Retina (tissue), 1 donor: ENCODE measurements around the gene APOBEC3C.
A peak's percentile ranks its signal among the peaks of the same experiment; 100 is the strongest.
"Not testable (repeated sequence)": the region's sequence is repeated elsewhere in the genome, so short reads cannot be mapped to it uniquely, and the experiment has no call there.

Experiments used
- DNase-seq: peaks from one replicate; pipeline ENCODE4 v3.0.0-alpha.2; 2016

Gene APOBEC3C

DNA sequence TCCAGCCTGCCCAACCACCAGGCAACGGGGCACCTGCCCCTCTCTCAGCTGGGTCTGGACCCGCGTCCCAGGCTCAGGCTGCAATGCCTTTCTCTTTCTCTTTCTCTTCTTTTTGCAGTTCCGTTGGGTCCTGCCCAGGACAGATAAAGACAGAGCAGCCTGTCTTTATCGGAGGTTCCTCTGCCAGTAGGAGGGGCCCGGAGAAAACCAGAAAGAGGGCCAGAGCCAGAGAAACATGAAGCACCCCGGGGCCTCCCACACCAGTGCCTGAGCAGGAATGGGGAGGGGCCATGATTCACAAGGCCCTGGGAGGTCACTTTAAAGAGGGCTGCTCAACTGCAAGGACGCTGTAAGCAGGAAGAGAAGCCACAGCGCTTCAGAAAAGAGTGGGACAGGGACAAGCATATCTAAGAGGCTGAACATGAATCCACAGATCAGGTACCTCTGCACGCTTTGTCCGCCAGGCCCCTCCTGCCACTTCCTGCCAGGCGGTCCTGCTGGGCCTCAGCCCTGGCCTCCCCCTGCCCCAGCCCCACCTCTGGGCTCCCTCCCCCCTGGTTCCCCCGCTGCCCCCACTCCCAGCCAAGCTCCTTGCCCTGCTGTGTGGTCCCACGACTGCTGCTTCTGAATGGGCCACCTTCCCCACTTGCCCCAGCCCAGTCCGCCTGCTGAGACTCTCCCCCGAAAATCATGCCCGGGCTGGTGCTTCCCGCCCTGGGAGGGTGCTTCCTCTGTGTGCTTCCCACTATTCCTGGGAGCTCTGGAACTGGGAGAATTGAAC, at the start of gene APOBEC3C:
APOBEC3C (plus strand) TSS at position 316 of the 781 bp plus-strand sequence; CDS start at position 422, 106 bp downstream.
- peak; percentile 72 for DNase-seq

DNA sequence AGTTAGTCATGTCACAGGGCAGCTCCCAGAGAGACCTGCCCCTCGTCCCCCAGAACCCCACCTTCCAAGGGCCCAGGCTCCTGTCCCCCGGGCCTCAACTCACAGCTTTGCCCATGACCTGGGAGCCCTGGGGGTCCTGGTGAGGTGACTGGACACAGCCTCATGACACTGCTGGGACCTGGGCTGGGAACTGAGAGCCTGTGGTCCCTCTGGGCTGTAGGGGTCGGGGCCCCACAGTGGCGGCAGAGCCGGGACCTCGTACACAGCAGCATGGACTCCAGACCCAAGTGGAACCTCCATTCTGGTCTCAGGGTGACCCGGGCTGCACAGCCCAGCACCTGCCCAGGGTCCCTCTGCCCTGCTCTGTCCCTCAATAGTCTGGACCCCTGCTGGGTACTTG, 49.8 kb upstream of the APOBEC3C start:
- no peak for DNase-seq

DNA sequence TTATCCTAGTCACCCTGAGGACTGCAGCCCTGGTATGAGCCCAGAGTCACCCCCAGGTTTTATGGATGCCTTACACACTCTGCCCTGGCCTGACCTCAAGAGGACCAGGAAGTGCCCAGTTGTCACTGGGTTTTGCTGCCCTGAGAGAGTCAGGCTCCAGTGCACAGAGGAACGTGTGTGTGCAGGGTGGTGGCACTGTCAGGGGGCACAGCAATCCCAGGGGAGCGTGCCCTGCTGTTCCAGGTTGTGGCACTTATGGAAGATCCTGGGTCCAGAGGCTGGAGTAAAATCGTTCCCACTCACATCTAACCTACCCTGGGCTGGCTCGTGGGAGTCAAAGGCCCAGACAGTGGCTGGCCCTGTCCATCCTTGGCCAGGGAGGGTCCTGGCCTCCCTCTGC, 49.1 kb upstream of the APOBEC3C start:
- DNase-seq, result no peak

DNA sequence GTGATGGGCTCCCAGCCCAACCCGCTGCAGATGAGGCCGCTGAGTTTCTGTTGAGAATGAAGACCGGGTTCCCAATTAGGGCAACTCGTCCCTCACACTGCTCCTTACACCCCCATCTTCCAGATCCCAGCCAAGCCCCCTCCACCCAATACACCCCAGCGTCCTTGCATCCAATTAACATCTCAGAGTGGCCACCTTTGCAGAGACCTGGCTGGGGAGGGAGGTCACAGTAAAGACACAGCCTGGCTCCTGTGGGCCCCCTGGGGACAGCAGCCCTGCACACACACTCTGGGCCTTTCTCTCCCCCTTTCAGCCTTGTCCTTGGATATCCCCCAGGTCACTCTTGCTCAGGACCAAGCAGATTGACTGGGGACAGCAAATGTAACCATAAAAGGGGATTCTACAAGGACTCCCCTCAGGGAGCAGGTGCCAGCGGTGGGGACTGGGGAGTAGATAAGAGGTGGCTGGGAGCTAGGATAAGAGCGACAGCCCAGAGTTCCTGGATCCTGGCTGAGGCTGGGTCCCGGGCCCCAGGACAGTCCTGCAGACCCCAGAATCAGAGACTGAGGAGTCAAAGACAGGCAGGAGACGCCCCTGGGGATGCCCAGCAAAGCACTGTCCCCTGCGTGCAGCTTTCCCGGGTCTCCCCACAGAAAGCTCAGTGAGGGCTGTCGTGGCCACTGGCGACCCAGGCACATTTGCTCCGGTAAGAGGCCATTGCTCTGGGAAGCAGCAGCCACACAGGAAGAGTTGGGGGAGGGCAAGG, 48.3 kb upstream of the APOBEC3C start:
- DNase-seq, result no peak

DNA sequence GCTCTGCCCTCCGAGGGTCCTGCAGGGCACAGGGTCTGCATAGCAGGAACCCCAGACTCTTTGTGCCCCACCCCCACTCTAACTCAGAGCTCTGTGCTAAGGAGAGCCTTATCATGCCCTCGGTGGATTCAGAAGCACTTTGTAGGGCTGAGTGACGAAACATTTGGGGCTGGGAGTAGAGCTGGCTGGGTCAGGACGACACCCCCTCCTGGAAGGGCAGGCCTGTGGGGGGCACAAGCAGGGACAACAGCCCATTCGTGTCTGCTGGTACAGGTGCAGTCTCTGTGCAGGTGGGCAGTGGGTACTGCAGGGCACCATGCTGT, 47.7 kb upstream of the APOBEC3C start:
- no peak for DNase-seq

DNA sequence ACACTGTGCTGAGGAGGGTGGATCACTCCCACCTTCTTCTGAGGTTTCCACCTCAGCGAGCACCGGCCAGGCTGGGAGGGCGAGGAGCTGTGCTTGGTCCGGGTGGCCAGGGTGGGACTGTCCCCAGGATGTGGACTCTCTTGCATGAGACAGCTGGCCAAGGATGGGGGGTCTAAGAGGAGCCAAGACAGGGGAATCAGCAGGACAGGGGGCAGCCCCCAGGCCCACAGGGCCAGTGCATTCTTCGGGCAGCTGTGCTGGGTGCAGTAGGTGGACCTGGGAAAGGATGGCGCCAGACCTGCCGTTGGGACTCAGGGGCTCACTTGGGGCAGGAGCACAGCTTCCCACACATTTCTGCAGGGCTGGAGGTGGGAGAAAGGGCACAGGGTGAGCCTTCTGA, 47.1 kb upstream of the APOBEC3C start:
- DNase-seq, result no peak

DNA sequence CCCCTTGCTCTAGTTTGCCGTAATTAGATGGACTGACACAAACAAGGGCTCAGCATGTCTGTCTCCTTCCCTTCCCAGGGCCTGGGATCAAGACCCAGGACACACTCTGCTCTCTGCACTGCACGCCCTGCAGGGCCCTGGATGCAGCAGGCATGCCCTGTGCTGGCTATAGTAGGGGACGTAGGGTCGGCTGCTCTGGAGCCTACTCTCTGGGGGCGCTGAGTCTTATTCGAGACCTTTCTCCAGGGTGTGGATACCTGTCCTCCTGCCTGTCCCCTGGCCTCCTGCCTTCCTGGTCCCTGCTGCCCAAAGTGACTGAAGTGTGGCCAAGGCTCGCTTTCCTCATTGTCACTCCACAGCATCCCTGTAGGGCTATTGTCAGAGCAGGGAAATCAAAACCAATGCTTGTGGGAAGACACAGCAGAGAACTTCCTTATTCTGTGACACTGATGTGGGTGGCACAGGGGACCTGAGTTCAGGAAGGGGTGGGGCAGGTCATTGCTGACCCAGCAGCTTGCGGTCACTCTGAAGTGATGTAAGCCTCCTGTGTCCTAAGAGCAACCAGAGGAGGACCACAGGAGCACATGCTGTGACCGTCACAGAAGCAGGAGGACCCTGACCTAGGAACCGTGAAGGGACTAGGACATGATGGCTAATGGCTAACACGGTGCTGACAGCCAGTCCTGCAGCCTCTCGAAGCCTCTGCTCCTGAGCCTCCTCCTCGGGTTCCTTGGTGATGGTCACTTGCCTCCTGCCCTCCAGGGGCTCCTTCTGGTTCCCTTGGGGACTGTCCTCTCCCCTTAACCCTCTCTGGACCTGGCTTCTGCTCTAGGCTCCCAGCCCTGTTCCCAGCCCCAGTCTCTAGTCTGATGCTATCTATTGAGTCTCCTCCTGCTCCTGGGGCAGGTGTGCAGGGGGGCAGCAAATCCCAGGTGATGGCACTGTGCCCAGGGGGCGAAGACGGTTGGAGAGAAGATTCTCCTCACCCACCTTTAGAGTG, 46.3 kb upstream of the APOBEC3C start:
- no peak for DNase-seq

DNA sequence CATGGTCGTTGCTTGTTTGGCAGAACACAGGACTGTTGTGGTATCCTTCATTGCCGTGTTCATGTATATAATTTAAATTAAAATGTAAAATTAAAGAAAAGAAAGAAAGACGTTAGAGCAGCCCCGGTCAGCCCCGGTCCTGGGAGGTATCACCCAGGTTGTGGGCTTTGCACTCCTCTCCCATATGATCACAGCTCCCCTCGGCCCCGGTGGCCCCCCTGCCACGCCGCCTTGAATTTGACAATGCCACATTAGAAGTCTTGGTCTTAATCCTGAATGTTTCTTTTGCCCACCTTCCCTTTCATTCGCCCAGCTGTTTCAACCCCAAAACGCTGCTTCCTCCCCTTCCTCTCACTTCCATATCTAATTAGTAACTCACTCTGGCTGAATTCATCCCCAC, 45.3 kb upstream of the APOBEC3C start:
- no peak for DNase-seq

DNA sequence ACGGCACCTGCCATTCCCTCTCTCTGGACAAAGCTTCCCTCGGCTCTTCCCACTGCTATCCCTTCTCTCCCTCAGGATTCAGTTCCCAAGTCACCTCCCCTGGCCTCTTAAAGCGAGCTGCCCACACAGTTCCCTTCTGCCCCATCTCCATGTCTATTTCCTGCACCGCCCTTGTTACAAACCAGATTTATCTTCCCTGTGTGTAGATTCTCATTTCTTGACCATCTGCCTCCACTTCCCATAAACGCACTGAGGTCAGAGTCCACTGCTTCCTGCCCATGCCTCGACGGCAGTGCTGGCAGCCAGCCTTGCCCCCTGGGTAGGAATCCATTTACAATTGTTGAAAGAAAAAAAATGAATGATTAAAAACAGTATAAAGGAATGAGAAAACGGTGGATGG, 43.5 kb upstream of the APOBEC3C start:
- DNase-seq, result no peak

DNA sequence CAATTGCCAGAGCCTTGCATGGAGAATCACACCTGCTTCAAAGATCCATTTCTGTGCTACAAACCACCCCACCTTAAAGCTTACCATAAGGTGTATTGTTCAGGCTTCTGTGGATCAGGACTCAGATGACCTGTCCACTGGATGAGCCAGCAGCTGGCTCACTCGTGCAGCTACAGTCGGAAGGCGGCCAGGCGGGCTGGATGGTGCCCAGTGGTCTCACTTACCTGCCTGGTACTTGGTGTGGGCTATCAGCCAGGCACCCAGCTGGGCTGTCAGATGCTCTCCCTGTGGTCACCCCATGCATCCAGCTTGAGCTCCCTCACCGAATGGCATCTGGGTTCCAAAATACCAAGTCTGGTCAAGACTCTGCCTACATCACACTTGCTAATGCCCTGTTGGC, 42.9 kb upstream of the APOBEC3C start:
- DNase-seq, result no peak

DNA sequence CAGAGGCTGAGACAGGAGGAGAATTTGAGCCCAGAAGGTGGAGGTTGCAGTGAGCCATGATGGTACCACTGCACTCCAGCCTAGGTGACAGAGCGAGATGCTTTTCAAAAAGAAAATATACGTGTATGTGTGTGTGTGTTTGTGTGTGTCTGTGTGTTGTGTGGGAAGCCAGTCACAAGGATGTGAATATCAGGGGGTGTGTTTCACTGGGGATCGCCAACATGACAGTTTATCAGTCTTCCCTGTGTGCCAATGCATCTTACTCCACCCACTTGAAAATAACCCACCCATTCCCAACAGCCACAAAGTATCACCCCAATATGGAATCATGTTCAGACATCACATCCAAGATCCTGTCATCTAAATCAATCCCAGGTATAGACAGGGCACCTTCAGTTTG, 42.3 kb upstream of the APOBEC3C start:
- DNase-seq, result no peak

DNA sequence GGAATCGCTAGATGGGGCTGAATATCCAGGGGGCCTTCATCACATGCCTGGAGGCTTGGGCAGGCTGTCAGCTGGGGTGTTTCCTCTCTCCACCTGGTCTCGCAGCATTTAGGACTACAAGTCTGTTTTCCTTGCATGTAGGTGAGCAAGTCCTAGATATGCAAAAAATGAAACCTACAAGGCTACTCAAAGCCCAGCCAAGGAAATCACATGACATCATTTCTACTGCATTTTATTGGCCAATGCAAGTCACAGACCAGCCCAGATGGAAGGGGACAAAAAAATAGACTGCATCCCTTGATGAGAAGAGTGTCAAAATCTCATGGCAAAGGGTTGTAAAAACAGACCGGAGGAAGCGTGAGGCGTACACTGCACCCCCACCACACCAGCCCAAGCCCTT, 41.5 kb upstream of the APOBEC3C start:
- DNase-seq, result no peak

DNA sequence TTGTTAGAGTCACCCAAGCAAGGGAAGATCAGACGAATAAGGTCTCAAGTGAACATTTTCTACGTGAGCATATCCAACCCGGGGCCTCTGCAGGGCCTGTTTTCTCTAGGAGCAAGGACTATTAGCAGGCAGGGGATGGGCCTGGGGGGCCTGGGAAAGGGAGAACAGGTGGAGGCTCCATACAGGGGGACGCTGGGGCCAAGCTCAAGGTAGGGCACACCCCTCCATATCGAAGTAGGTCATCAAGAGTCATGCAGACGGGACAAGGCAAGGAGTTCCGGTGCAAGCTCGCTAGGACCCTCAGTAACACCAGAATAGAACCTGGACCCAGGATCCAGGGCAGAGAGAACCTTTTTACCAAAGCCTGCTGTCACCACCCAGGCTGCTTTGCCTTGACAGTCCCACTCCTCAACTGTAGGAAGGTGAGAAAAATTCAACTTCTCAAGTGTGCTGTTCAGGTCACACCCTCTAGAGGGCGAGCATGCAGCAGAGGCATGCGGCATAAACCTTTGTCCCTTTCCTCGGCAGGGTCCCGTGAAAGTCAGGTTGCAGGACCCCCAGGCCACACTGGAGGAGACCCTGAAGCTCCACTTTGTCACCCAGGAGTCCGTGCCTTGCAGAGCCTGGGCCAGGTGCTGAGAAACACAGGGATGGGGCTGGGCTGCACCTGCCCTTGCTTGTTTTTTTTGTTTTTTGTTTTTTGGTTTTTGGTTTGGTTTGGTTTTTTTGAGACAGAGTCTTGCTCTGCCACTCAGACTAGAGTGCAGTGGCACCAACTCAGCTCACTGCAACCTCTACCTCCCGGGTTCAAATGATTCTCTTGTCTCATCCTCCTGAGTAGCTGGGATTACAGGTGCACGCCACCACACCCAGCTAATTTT, 40.5 kb upstream of the APOBEC3C start:
- peak; percentile 62 for DNase-seq

DNA sequence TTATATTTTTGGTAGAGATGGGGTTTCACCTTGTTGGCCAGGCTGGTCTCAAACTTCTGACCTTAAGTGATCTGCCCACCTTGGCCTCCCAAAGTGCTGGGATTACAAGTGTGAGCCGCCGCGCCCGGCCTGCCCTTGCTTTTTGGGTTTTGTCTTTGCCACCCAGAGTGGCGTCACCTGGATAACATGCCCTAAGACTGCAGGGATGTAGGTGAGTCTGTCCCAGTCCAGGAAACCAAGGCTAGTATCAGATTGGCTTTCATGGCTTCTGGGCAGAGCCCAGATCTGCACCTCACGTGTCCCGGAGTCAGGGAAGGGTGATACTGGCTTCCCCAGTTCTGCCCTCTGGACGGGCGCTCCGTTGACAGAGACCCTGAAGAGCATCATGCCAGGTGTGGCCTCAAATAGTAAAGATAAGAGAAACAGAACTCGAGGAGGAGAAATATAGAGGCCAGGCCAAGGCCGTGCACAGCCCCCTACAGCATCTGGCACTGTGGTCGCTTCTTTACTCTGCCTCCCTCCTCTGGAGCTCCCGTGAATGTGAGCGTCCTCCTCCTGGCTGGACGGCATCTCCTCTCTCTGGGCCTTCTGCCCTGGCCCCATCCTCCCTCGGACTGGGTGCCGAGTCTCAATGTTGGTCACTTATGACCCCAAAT, 39.8 kb upstream of the APOBEC3C start:
- no peak for DNase-seq

DNA sequence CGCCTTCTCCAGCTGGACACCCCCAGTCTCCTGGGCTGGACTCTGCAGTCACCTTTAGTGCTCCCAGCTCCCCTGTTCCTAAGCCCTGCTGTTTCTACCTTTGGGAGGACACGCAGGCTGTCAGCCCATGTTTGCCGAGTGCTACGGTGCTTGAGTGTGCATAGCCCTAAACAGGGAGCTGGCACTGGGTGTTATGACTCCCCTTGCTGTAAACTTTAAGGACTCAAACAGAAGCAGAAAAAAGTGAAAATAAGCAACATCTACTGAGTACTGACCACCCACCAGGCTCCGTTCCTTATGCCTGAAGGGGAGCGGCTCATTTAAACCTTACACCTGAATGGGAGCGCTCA, 39.3 kb upstream of the APOBEC3C start:
- DNase-seq, result no peak

DNA sequence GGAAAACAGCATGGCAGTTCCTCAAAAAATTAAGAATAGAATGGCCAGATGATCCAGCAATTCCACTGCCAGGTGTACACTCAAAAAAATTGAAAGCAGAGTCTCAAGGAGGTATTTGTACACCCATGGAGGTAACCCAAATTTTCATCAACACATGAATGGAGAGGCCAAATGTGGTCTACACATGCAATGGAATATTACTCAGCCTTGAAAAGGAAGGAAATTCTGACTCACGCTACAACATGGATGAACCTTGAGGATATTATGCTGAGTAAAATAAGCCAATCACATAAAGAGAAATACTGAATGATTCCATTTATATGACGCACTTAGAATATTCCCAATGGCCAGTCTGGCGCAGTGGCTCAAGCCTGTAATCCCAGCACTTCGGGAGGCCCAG, 36.8 kb upstream of the APOBEC3C start:
- not testable (repeated sequence) for DNase-seq

DNA sequence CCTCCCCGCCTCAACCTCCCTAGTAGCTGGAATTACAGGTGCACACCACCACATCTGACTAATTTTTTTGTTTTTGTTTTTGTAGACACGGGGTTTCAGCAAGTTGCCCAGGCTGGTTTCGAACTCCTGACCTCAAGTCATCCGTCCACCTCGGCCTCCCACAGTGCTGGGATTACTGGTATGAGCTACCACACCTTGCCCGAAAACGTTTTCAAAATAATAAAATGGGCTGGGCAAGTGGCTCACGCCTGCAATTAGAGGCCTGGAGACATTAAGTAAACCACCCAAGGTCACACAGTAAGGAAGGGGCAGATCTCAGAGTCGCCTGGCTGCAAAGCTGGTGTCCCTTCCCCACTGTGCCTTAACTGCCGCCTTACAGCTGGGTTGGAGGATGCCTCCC, 33.5 kb upstream of the APOBEC3C start:
- DNase-seq, result not testable (repeated sequence)

DNA sequence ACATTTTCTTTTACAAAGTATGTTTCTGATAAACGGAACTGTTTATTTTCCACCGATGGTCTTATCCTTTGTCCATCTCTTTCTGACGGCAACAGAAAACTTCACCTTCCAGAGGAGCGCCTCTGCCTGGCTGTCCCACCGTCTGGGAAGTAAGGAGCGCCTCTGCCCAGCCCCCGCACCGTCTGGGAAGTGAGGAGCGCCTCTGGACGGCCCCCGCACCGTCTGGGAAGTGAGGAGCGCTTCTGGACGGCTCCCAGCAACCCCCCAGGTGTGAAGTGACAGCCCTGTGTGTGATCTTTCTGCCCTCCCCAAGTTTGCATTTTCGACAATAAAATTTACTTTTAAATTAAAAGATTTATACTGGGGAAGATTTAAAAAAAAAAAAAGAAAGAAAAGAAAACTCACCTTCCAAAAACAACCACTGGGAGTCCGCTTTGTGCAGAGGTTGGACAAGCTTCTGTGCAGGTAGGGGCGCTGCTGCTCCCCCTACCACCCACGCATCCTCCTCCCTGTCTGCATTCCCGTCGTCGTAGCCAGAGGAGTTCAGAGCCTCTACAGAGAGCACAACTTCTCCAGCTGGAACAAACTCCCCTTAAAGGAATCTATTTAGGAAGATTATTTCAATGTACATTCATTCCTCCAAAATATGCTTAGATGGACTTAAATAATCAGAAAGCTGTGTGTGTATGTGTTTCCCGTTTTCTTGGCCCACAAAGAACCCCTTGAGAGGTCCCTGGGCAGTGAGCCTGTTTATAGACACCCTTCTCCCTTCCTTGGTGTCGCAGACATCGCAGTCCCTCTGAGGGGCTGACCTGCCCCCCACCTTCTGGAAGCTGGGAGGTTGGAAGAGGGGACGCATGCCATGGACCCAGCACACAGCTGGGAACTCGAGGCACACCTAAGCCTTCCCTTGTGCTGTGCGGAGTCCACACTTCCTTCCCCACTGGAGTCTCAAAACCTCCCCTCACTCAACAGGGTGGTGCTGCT, 32.8 kb upstream of the APOBEC3C start:
- DNase-seq, result peak; percentile 39

DNA sequence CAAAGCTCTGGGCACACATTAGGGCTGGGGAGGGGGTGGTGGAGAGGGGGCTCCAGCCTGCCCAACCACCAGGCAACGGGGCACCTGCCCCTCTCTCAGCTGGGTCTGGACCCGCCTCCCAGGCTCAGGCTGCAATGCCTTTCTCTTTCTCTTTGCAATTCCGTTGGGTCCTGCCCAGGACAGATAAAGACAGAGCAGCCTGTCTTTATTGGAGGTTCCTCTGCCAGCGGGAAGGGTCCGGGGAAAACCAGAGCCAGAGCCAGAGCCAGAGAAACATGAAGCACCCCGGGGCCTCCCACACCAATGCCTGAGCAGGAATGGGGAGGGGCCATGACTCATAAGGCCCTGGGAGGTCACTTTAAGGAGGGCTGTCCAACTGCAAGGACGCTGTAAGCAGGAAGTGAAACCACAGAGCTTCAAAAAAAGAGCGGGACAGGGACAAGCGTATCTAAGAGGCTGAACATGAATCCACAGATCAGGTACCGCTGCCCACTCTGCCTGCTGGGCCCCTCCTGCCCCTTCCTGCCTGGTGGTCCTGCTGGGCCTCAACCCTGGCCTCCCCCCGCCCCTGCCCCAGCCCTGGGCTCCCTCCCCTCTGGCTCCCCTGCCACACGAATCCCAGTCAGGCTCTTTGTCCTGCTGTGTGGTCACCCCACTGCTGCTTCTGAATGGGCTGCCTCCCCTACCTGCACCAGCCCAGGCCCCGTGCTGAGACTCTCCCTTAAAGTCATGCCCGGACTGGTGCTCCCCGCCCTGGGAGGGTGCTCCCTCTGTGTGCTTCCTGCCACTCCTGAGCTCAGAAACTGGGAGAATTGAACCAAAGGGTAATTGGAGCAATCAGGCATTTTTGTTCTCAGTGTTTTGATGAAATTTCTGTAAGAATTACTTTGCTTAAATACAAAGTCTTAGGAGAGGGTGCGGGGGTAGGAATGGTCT, 31.8 kb upstream of the APOBEC3C start, which contains the start of gene APOBEC3B:
APOBEC3B (plus strand) TSS at position 356 of the 936 bp plus-strand sequence; CDS start at position 463, 107 bp downstream.
- DNase-seq, result peak; percentile 68
